Middle frontal gyrus (tissue), 1 donor: ENCODE results near the gene NFS1.

Experiments
- DNase-seq: peaks from one replicate; pipeline ENCODE4 v3.0.0-alpha.2; 2015; ENCODE audit warnings: low spot score; ENCODE audit errors: extremely low spot score

Gene NFS1

DNA sequence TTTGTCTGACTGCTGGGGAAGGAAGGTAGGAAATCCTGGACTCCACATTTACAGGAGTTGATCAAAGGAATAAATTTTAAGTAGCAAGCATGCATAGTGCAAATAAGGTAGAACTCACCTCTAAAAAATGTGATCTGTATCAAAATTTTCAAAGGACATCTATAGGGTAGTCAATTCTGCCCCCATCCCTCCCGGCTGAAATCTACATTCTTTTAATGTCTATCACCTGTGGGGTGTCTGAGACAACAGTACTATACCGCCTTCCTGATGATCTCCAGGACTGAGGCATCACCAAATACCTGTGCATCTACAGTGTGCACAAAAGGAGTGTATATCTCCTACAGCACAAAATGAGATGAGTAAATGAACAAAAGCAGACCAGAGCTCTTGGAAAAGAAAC is 54.3 kb downstream of the NFS1 start:
- DNase-seq: no peak

DNA sequence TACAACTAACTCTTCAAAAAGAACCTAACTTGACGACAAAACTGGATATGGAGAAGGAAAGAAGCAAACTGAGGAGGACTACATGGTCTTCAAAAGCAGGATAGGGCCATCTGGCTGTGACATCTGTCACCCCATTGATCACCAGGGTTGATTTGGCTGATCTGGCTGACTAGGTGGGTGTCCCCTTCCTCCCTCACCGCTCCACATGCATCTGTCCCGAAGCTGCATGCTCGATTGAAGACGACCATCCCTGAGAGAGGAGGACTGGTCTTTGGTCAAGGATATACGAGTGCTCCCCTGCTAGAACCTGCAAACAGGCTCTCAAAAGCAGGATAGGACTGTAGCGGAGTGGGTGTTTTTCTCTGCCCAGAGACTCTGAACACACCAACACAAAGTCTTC is 56.1 kb downstream of the NFS1 start:
- no peak for DNase-seq

- DNase-seq: no peak
These were observed 57.4 kb downstream of the NFS1 start for GRCh38 chr20:35641743-35642142.

DNA sequence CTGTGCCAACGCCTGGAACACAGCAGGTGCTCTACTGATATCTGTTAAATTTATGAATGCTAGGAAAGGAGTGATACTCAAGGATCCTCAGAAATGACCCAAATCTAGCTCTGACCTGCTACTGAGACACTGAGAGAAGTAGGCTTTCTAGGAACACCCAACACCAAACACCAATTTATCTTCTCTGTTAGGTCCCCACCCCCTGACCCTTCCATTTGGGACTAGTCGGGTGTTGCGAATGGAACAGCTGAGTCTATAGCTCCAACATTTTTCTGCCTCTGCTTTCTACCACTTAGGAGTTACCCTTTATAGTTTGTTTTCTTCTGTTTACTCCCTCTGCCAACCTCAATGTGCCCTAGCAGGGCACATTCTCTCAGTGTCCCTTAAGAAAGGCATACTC is 58.4 kb downstream of the NFS1 start:
- no peak for DNase-seq

GRCh38 chr20:35638751-35639150 is 60.4 kb downstream of the NFS1 start:
- DNase-seq: no peak

DNA sequence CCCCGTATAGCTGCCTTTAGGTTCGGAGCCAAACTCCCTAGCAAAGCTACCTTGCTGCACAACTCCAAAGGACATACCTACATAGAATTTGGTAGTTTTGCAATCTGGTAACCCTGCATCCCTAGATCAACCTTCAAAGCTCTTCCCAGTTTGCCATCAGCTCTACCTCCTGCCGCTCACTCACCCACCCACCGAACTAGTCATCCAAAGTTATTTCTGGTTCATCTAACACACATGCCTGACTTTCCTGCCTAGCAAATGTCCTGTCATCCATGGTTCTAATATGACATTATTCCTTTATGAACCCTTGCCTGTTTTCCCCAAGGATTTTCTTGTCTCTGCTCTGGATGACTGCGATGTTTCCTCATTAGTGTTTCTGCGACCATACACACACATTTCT is 61.9 kb downstream of the NFS1 start:
- no peak for DNase-seq

DNA sequence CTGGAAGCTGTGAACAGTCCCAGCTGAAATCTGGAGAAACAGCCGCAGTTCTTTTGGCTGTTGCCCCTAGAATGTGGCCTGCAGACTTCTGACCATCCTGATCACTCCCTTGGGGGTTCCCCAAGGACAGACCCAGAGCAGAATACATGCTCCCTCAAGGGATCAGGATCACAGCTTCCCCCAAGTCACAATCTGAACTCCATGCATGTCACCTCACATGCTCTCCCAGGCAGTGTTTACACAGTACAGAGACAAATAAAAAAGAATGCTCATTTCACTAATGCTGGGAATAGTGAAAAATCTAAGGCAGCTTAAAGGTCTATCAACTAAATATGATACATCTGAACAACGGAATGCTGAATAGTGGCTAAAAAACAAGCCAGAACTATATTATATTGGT is 63.1 kb downstream of the NFS1 start:
- DNase-seq: no peak

DNA sequence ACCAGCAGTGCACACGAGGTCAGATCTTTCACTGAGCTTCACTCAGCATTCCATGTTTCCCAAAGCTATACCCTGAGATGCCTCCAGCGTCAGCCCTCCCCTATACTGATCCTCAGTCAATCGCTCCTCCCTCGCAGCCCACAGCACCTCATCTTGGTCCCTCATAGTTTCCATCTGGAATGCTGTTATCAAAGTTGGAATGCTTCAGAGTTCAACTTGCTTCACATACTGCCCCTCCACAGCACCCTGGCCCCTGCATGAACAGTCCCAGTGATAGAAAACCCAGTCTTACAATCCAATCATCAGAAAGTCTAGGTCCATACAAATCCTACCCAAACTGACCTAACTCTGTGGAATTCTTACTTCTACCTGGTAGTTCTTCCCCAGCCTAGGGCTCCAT is 63.5 kb downstream of the NFS1 start:
- no peak for DNase-seq

DNA sequence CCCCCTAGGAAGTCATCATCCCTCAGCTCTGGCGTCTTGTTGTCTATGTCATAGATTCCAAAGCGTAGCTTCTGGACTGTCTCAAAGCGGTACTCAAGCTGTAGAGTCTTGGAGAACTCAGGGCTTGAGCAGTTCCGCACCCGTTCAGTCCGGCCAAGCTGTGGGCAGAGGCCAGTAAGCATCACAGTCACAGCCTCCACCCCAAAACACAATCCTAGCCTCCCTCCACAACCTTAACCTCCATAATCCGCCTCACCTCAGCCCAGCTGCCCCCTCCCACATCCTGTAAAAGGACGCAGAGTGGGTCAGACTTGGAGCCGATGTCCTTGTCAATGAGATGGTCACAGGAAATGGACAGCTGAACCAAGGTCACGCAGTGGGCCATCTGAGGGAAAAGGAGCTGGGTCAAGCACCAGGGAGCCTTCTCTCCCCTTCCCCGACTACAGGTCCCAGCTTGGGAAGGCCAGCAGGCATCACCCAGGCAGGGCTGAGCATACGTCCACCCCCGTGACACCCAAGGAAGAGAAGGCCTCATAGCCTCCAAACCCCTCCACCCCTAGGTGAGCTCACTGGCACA is 66.5 kb downstream of the NFS1 start:
- no peak for DNase-seq

DNA sequence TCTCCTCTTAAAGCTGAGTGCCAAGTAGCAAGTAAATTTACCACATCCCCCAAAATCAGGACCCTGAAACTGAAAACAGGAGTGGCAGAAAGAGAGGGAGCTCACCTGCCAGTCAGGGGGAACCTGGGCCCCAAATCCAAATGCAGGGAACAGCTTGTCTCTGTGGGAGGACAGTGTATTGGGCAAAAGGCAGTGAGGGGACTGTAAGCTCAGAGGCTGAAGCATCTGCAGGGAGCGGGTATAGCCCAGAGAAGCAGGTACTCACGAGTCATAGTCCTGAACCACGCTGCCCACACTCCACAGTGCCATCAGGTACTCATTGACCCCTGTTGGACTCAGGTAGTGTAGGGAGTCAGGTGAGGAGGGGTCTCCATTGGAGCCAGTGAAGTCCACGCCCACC is 68.5 kb downstream of the NFS1 start:
- DNase-seq: no peak

- DNase-seq: no peak
These were observed 69.6 kb downstream of the NFS1 start for GRCh38 chr20:35629427-35630145.

DNA sequence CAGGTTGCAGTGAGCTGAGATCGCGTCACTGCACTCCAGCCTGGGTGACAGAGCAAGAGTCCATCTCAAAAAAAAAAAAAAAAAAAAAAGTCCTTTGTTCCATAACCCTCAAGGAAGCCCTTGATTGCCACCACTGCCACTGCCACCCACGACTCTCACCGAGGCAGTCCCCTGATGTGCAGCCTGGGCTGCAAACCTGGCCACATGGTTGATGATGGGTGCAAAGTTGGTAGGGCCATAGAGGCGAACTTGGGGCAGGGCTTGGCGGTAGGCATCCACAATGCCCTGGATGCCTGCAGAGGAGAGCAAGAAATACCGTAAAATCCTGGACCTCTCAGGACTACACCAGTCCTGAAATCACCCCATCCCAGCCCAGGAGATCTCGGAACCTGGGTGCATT is 72.0 kb downstream of the NFS1 start:
- DNase-seq: no peak

GRCh38 chr20:35626386-35627001 is 72.7 kb downstream of the NFS1 start:
- DNase-seq: no peak

GRCh38 chr20:35625584-35626385 is 73.4 kb downstream of the NFS1 start:
- DNase-seq: no peak

- no peak for DNase-seq
These were observed 77.6 kb downstream of the NFS1 start for GRCh38 chr20:35621560-35621946.

GRCh38 chr20:35620818-35621559 is 78.2 kb downstream of the NFS1 start:
- DNase-seq: no peak

- DNase-seq: no peak
These were observed 79.7 kb downstream of the NFS1 start for GRCh38 chr20:35619196-35620095.

- DNase-seq: no peak
These were observed 80.7 kb downstream of the NFS1 start for GRCh38 chr20:35618263-35619131.
